HepG2 (cell line): Measurements from ENCODE around the gene PRKAG3. TPM values are rescaled to one million over a fixed set of nuclear protein-coding genes. Genes with fewer than 3 reads are reported as not detected.

ENCODE experiments used
- ATAC-seq: fragments of 200-7000 bp; cut with Tn5 transposase; 3 replicates; pipeline ENCODE4 v1.9.1; 2020; ENCODE audit warnings: mild to moderate bottlenecking, moderate library complexity
- BruUV-seq: library from RNA; stranded (reverse); fragments of 400-500 nt; replicated peaks from 2 replicates; lab custom pipeline; 2021; lab: Mats Ljungman, UMichigan
- CTCF ChIA-PET: fragments of 300-600 bp; formaldehyde crosslinking; extraction: SDS; loops from one replicate; lab custom pipeline; 2021; ENCODE audit warnings: low total read pairs, inconsistent platforms, low intra/inter-chr PET ratio; lab: Yijun Ruan, JAX
- POLR2A ChIA-PET: fragments of 350-600 bp; sonication (Branson Sonifier 250); formaldehyde crosslinking; loops from one replicate; lab custom pipeline; 2020; ENCODE audit warnings: antibody characterized with exemption, inconsistent platforms; lab: Yijun Ruan, JAX
- DNase-seq: peaks from one replicate; pipeline ENCODE4 v3.0.0-alpha.2; 2015; ENCODE audit warnings: low spot score
- FAIRE-seq: peaks from 3 replicates; lab custom pipeline; 2011; peaks lifted over from hg19 to GRCh38; lab: Jason Lieb, UNC
- H2AFZ ChIP-seq: one replicate; pipeline ENCODE4 v1.6.1; 2011; ENCODE audit warnings: low read length, inconsistent platforms
- H3K27ac ChIP-seq: fragments of 300-600 bp; 3 replicates; pipeline ENCODE4 v1.8.0; 2011; ENCODE audit warnings: mixed run types, mild to moderate bottlenecking, mixed read lengths, low read length, inconsistent platforms; ENCODE audit not compliant: insufficient read depth; ENCODE audit errors: extremely low read length
- H3K27me3 ChIP-seq, 2 experiments: fragments of 200-600 bp in 1 of 2; 2 replicates in 1 of 2; 3 replicates in 1 of 2; pipeline versions ENCODE4 v1.6.0 to v1.8.0; 2011; ENCODE audit warnings: low read length in 2 of 2, mild to moderate bottlenecking in 2 of 2, moderate library complexity in 2 of 2, inconsistent platforms in 1 of 2; ENCODE audit not compliant: insufficient read depth in 2 of 2, control insufficient read depth in 1 of 2
- H3K36me3 ChIP-seq, 2 experiments: fragments of 200-600 bp in 1 of 2; replicated peaks in 1 of 2; 2 replicates in 1 of 2; 3 replicates in 1 of 2; pipeline versions ENCODE4 v1.5.1 to v1.8.0; 2011; ENCODE audit warnings: low read length in 2 of 2, inconsistent platforms in 1 of 2; ENCODE audit not compliant: insufficient read depth in 2 of 2, control insufficient read depth in 1 of 2
- H3K4me1 ChIP-seq: 2 replicates; pipeline ENCODE4 v1.5.1; 2012; ENCODE audit warnings: low read length, inconsistent platforms; ENCODE audit not compliant: insufficient read depth
- H3K4me2 ChIP-seq: 2 replicates; pipeline ENCODE4 v1.6.0; 2011; ENCODE audit warnings: low read depth, low read length, inconsistent platforms
- H3K4me3 ChIP-seq, 3 experiments: fragments of 200-600 bp in 1 of 3; sonication (generic), shearing (Covaris generic) in 1 of 3; replicated peaks in 1 of 3; 2 replicates each; pipeline ENCODE4 v1.5.1; 2011 to 2016; ENCODE audit warnings: low read length in 3 of 3, inconsistent platforms in 2 of 3, low read depth in 2 of 3, mild to moderate bottlenecking in 2 of 3, control low read depth in 1 of 3, mixed read lengths in 1 of 3; ENCODE audit not compliant: insufficient read depth in 1 of 3
- H3K79me2 ChIP-seq: one replicate; pipeline ENCODE4 v1.6.1; 2011; ENCODE audit warnings: low read length, inconsistent platforms; ENCODE audit not compliant: insufficient read depth
- H3K9ac ChIP-seq: 2 replicates; pipeline ENCODE4 v1.6.0; 2011; ENCODE audit warnings: mild to moderate bottlenecking, low read depth, low read length, inconsistent platforms; ENCODE audit not compliant: insufficient read depth
- H3K9me3 ChIP-seq: 2 replicates; pipeline ENCODE4 v1.5.1; 2012; ENCODE audit warnings: mild to moderate bottlenecking, low read length
- H4K20me1 ChIP-seq: 2 replicates; pipeline ENCODE4 v1.6.0; 2011; ENCODE audit warnings: inconsistent platforms, mild to moderate bottlenecking, low read length, moderate library complexity; ENCODE audit not compliant: insufficient read depth
- AGO2 ChIP-seq: fragments of 200-400 bp; formaldehyde crosslinking; optimal IDR thresholded peaks from 2 replicates; pipeline ENCODE3; 2017; ENCODE audit warnings: mild to moderate bottlenecking, low read depth, low read length, moderate library complexity
- ATF5 ChIP-seq: sonication (generic); formaldehyde crosslinking; IDR thresholded peaks from 2 replicates; pipeline ENCODE4 v1.4.0; 2020; ENCODE audit warnings: mild to moderate bottlenecking, low read depth, missing genetic modification reagents
- POLR2A ChIP-seq, 2 experiments: IDR thresholded peaks; 2 replicates each; pipeline ENCODE4 v1.6.1; 2011; ENCODE audit warnings: low read depth in 2 of 2, low read length in 2 of 2, mild to moderate bottlenecking in 1 of 2, moderate library complexity in 1 of 2; ENCODE audit not compliant: insufficient read depth in 1 of 2
- RELA ChIP-seq: sonication (generic); formaldehyde crosslinking; IDR thresholded peaks from 2 replicates; pipeline ENCODE4 v1.4.0; 2020; ENCODE audit warnings: missing genetic modification reagents
- SMYD3 ChIP-seq: sonication (generic); formaldehyde crosslinking; IDR thresholded peaks from 2 replicates; pipeline ENCODE4 v1.8.1; 2023; ENCODE audit warnings: mild to moderate bottlenecking, missing genetic modification reagents
- TOE1 ChIP-seq: sonication (generic); formaldehyde crosslinking; IDR thresholded peaks from 2 replicates; pipeline ENCODE4 v1.4.0; 2020; ENCODE audit warnings: mild to moderate bottlenecking, missing genetic modification reagents
- UBTF ChIP-seq: sonication (generic); formaldehyde crosslinking; IDR thresholded peaks from 2 replicates; pipeline ENCODE4 v1.4.0; 2020; ENCODE audit warnings: mild to moderate bottlenecking, missing genetic modification reagents
- ZNF136 ChIP-seq: sonication (generic); formaldehyde crosslinking; IDR thresholded peaks from 2 replicates; pipeline ENCODE4 v1.8.1; 2022; ENCODE audit warnings: low read depth, mild to moderate bottlenecking, moderate library complexity, missing genetic modification reagents
- ZNF160 ChIP-seq: sonication (generic); formaldehyde crosslinking; IDR thresholded peaks from 2 replicates; pipeline ENCODE4 v1.8.0; 2022; ENCODE audit warnings: mild to moderate bottlenecking, inconsistent platforms, missing genetic modification reagents
- ZNF34 ChIP-seq: sonication (generic); formaldehyde crosslinking; IDR thresholded peaks from 2 replicates; pipeline ENCODE4 v1.4.0; 2020; ENCODE audit warnings: mild to moderate bottlenecking, missing genetic modification reagents, borderline replicate concordance
- ZNF570 ChIP-seq: sonication (generic); formaldehyde crosslinking; IDR thresholded peaks from 2 replicates; pipeline ENCODE4 v1.4.0; 2020; ENCODE audit warnings: mild to moderate bottlenecking, missing genetic modification reagents, borderline replicate concordance
- ZNF776 ChIP-seq: sonication (generic); formaldehyde crosslinking; IDR thresholded peaks from 2 replicates; pipeline ENCODE4 v1.4.0; 2020; ENCODE audit warnings: mild to moderate bottlenecking, missing genetic modification reagents
- WGBS: methylation state at CpG from one replicate; pipeline ENCODE4 v1.1.6; 2017; ENCODE audit warnings: low lambda C conversion rate; 5-methylcytosine and 5-hydroxymethylcytosine counted together
- in situ Hi-C: cut with HindIII; loops from 2 replicates; pipeline ENCODE4 v1.10.0; 2017; ENCODE audit warnings: low pct_unique_long_range_greater_than_20kb; ENCODE audit not compliant: extremely low pct_ligation_motif_present
- intact Hi-C: fragments of 100-400 bp; cut with micrococcal nuclease; formaldehyde crosslinking; loops from one replicate; pipeline ENCODE4 v1.10.0; 2022; ENCODE audit not compliant: unreplicated experiment
- polyA plus RNA-seq, 8 experiments: library from polyadenylated mRNA; depleted of rRNA in 3 of 8; stranded (reverse) in 7 of 8; unstranded in 1 of 8; fragments of >200 nt; fragmentation: Illumina TruSeq in 4 of 8; extraction: Trizol in 4 of 8; gene quantifications; 2 replicates each; pipeline versions ENCODE4 v1.2.1 to v1.2.3, GENCODE V29; 2011 to 2016; ENCODE audit warnings: low read depth in 4 of 8, missing spikeins in 1 of 8, mixed read lengths in 1 of 8; ENCODE audit not compliant: insufficient read depth in 1 of 8
- total RNA-seq, 5 experiments: library from RNA; depleted of rRNA; stranded (reverse); fragments of >200 nt; fragmentation: Illumina TruSeq; extraction: Trizol; gene quantifications; 2 replicates each; pipeline ENCODE4 v1.2.3, GENCODE V29; 2016; ENCODE audit warnings: low read depth in 1 of 5
- TF ChIP-seq, protein P1 (sequence below): IDR thresholded peaks from 2 replicates; pipeline ENCODE4 v1.6.1; 2012; ENCODE audit warnings: low read depth, low read length, improper control_type of control experiment
- TF ChIP-seq, protein P2 (sequence below): sonication (generic); formaldehyde crosslinking; IDR thresholded peaks from 2 replicates; pipeline ENCODE4 v1.8.0; 2022; ENCODE audit warnings: missing genetic modification reagents, mild to moderate bottlenecking, borderline replicate concordance

PRKAG3 gene
- total and polyA plus RNA-seq, 2 of the 13 experiments (the other 11 are each of a cell fraction or from before 2014, with no cell fraction given): not detected

DNA sequence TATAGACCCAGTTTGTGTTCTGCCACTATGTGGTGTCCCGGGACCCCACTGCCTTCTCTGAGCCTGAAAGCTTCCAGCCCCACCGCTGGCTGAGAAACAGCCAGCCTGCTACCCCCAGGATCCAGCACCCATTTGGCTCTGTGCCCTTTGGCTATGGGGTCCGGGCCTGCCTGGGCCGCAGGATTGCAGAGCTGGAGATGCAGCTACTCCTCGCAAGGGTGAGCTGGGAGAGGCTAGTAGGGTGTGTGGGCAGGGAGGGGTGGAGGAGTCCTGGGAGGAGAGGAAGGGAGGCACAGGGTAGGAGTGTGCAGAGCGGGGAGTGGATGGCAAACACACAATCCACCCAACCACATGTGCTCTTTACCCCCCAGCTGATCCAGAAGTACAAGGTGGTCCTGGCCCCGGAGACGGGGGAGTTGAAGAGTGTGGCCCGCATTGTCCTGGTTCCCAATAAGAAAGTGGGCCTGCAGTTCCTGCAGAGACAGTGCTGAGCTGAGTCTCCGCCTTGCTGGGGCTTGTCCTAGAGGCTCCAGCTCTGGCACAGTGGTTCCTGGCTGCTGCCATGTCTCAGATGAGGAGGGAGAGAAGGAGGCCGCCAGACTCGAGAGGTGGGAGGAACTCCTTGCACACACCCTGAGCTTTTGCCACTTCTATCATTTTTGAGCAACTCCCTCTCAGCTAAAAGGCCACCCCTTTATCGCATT lies 16.9 kb downstream of the PRKAG3 start:
- DNase-seq: no peak
- BruUV-seq: TSS peak; percentile 37
- TF ChIP-seq RELA (CRISPR knock-in tag) (no peak), ZNF160 (CRISPR knock-in tag) (no peak), ZNF570 (CRISPR knock-in tag) (no peak), SMYD3 (CRISPR knock-in tag) (no peak), ZNF34 (CRISPR knock-in tag) (no peak), TOE1 (CRISPR knock-in tag) (no peak), ZNF136 (no peak), AGO2 (peak; percentile 35), POLR2A (IDR thresholded peaks at IDR 0.05; ENCODE audit: insufficient read depth in 1 of 2, low read depth in 2 of 2, low read length in 2 of 2) (0 out of 4 replicates have a peak, but pooled peaks of 1 of the 2 experiments have one; percentile 5), UBTF (0 out of 2 replicates have a peak, but pooled peaks have one; percentile 12), ZNF776 (CRISPR knock-in tag) (no peak), ATF5 (CRISPR knock-in tag) (no peak)
- TF ChIP-seq, protein P1, sequence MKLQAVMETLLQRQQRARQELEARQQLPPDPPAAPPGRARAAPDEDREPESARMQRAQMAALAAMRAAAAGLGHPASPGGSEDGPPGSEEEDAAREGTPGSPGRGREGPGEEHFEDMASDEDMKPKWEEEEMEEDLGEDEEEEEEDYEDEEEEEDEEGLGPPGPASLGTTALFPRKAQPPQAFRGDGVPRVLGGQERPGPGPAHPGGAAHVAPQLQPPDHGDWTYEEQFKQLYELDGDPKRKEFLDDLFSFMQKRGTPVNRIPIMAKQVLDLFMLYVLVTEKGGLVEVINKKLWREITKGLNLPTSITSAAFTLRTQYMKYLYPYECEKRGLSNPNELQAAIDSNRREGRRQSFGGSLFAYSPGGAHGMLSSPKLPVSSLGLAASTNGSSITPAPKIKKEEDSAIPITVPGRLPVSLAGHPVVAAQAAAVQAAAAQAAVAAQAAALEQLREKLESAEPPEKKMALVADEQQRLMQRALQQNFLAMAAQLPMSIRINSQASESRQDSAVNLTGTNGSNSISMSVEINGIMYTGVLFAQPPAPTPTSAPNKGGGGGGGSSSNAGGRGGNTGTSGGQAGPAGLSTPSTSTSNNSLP: no peak
- TF ChIP-seq, protein P2, sequence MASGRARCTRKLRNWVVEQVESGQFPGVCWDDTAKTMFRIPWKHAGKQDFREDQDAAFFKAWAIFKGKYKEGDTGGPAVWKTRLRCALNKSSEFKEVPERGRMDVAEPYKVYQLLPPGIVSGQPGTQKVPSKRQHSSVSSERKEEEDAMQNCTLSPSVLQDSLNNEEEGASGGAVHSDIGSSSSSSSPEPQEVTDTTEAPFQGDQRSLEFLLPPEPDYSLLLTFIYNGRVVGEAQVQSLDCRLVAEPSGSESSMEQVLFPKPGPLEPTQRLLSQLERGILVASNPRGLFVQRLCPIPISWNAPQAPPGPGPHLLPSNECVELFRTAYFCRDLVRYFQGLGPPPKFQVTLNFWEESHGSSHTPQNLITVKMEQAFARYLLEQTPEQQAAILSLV (CRISPR knock-in tag): no peak
- TF ChIP-seq, all 625 proteins: peak for 3
- H3K4me3 ChIP-seq: no peak overlapping the region
- no peaks in the 10 kb centered on the region for H4K20me1 ChIP-seq
- H3K27me3 ChIP-seq: no peaks in the 10 kb centered on the region
- no peak overlapping the region for H3K9ac ChIP-seq
- H3K4me2 ChIP-seq: no peak overlapping the region
- peaks cover 42 to 81% of the 10 kb centered on the region in 2 experiments for H3K36me3 ChIP-seq
- WGBS: 96% methylated on average over 13 of the region's 13 CpGs
- ChIA-PET CTCF (no interaction called here), POLR2A (interaction anchor here (1.1 to 1.7 kb wide), 2 partner anchors 32 to 33 kb away, joined by 4 read pairs; partner anchors contain the start of gene CYP27A1)
- FAIRE-seq: no peak
- peaks cover 9% of the 10 kb centered on the region for H3K4me1 ChIP-seq
- intact Hi-C loops: no loop called here
- H2AFZ ChIP-seq: no peak overlapping the region
- no peak overlapping the region for H3K27ac ChIP-seq
- no peak; the same call in 2 of the 3 replicates for ATAC-seq
- peaks cover under 1% of the 10 kb centered on the region for H3K79me2 ChIP-seq
- in situ Hi-C loops: no loop called here
- H3K9me3 ChIP-seq: no peaks in the 10 kb centered on the region
